ENCODE results near the gene NEK10.

- no peak for TF ChIP-seq CTCF (IDR thresholded peaks at IDR 0.05)
- TF ChIP-seq POLR2A (IDR thresholded peaks at IDR 0.05) = no peak
Observed at GRCh38 chr3:27326629-27327545, 42.3 kb downstream of the NEK10 start.
